ENCODE data around the gene PPIE.

Gene PPIE

DNA sequence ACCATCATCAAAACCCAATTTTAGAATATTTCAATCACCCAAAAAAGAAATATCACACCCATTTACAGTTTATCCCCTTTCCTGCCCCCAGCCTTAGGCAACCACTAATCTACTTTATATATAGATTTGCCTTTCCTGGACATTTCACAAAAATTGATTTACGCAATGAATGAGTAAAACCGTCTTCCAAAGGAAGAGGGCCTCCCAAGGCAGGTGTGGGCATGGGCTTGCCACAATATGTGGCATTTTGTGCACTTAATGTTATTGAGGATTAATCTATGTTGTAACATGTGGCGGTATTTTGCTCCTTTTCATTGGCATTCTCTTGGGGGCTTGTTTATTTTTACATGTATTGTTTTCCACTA lies 61.8 kb downstream of the PPIE start:
- TF ChIP-seq EZH2 (optimal IDR thresholded peaks at IDR 0.05; ENCODE audit: low read depth, low read length) (no peak), EZH2phosphoT487 (IDR thresholded peaks at IDR 0.05; ENCODE audit: low read length) (no peak), CTCF (IDR thresholded peaks at IDR 0.05; ENCODE audit: low read length) (no peak)
- Histone ChIP-seq H3K27me3 (replicated peaks; ENCODE audit: insufficient read depth, low read length) (no peaks in the 10 kb centered on the region), H3K36me3 (replicated peaks; ENCODE audit: insufficient read depth, low read length) (no peaks in the 10 kb centered on the region), H3K79me2 (ENCODE audit: low read length) (no peaks in the 10 kb centered on the region), H3K4me3 (ENCODE audit: low read length) (no peak overlapping the region), H3K27ac (ENCODE audit: low read length) (no peak overlapping the region), H3K9ac (ENCODE audit: low read length) (no peak overlapping the region), H3K9me2 (replicated peaks; ENCODE audit: insufficient read depth, low read length) (no peaks in the 10 kb centered on the region), H3K9me3 (replicated peaks; ENCODE audit: insufficient read depth, low read length) (no peaks in the 10 kb centered on the region), H3K4me2 (ENCODE audit: low read depth, low read length) (no peak overlapping the region), H3F3A (ENCODE audit: insufficient read depth, low read length) (peaks cover 5% of the 10 kb centered on the region; the same call in 1 of the 2 replicates), H3K4me1 (ENCODE audit: low read length) (peaks cover 13% of the 10 kb centered on the region), H2AFZ (ENCODE audit: low read length) (no peak overlapping the region), H4K20me1 (ENCODE audit: insufficient read depth, low read length) (no peaks in the 10 kb centered on the region)
- DNase-seq: no peak

GRCh38 chr1:39802496-39803260 lies 64.0 kb downstream of the PPIE start:
- Histone ChIP-seq H3K9me3 (replicated peaks; ENCODE audit: insufficient read depth, low read length) (no peaks in the 10 kb centered on the region), H3K27me3 (replicated peaks; ENCODE audit: insufficient read depth, low read length) (no peaks in the 10 kb centered on the region), H3F3A (ENCODE audit: insufficient read depth, low read length) (peaks cover 5% of the 10 kb centered on the region; the same call in 1 of the 2 replicates), H3K4me1 (ENCODE audit: low read length) (peaks cover 13% of the 10 kb centered on the region), H3K27ac (ENCODE audit: low read length) (no peak overlapping the region), H3K4me3 (ENCODE audit: low read length) (no peak overlapping the region), H3K36me3 (replicated peaks; ENCODE audit: insufficient read depth, low read length) (no peaks in the 10 kb centered on the region), H3K79me2 (ENCODE audit: low read length) (no peaks in the 10 kb centered on the region), H4K20me1 (ENCODE audit: insufficient read depth, low read length) (no peaks in the 10 kb centered on the region), H3K9ac (ENCODE audit: low read length) (no peak overlapping the region), H3K4me2 (ENCODE audit: low read depth, low read length) (no peak overlapping the region), H2AFZ (ENCODE audit: low read length) (no peak overlapping the region), H3K9me2 (replicated peaks; ENCODE audit: insufficient read depth, low read length) (no peaks in the 10 kb centered on the region)
- TF ChIP-seq EZH2 (optimal IDR thresholded peaks at IDR 0.05; ENCODE audit: low read depth, low read length) (no peak), CTCF (IDR thresholded peaks at IDR 0.05; ENCODE audit: low read length) (no peak), EZH2phosphoT487 (IDR thresholded peaks at IDR 0.05; ENCODE audit: low read length) (no peak)
- DNase-seq: no peak

GRCh38 chr1:39805385-39805784 lies 66.7 kb downstream of the PPIE start:
- Histone ChIP-seq H3K27ac (ENCODE audit: low read length) (no peak overlapping the region), H3K27me3 (replicated peaks; ENCODE audit: insufficient read depth, low read length) (no peaks in the 10 kb centered on the region), H3K36me3 (replicated peaks; ENCODE audit: insufficient read depth, low read length) (no peaks in the 10 kb centered on the region), H4K20me1 (ENCODE audit: insufficient read depth, low read length) (no peaks in the 10 kb centered on the region), H3K79me2 (ENCODE audit: low read length) (no peaks in the 10 kb centered on the region), H3K9ac (ENCODE audit: low read length) (no peak overlapping the region), H3K4me2 (ENCODE audit: low read depth, low read length) (no peak overlapping the region), H3K4me3 (ENCODE audit: low read length) (no peak overlapping the region), H3K9me2 (replicated peaks; ENCODE audit: insufficient read depth, low read length) (no peaks in the 10 kb centered on the region), H2AFZ (ENCODE audit: low read length) (no peak overlapping the region), H3F3A (ENCODE audit: insufficient read depth, low read length) (no peaks in the 10 kb centered on the region), H3K9me3 (replicated peaks; ENCODE audit: insufficient read depth, low read length) (no peaks in the 10 kb centered on the region), H3K4me1 (ENCODE audit: low read length) (no peaks in the 10 kb centered on the region)
- TF ChIP-seq EZH2 (optimal IDR thresholded peaks at IDR 0.05; ENCODE audit: low read depth, low read length) (no peak), EZH2phosphoT487 (IDR thresholded peaks at IDR 0.05; ENCODE audit: low read length) (no peak), CTCF (IDR thresholded peaks at IDR 0.05; ENCODE audit: low read length) (no peak)
- no peak for DNase-seq

All from MM.1S (cell line).